Measurements from ENCODE around the gene RRH. TPM values are rescaled to one million over a fixed set of nuclear protein-coding genes. Genes with fewer than 3 reads are reported as not detected.
"Not testable (repeated sequence)": the region's sequence is repeated elsewhere in the genome, so short reads cannot be mapped to it uniquely, and the experiment has no call there.

RRH gene
- total and polyA plus RNA-seq, 7 donors, result 0.03 to 0.36 (median 0.12) TPM; not detected in 3

DNA sequence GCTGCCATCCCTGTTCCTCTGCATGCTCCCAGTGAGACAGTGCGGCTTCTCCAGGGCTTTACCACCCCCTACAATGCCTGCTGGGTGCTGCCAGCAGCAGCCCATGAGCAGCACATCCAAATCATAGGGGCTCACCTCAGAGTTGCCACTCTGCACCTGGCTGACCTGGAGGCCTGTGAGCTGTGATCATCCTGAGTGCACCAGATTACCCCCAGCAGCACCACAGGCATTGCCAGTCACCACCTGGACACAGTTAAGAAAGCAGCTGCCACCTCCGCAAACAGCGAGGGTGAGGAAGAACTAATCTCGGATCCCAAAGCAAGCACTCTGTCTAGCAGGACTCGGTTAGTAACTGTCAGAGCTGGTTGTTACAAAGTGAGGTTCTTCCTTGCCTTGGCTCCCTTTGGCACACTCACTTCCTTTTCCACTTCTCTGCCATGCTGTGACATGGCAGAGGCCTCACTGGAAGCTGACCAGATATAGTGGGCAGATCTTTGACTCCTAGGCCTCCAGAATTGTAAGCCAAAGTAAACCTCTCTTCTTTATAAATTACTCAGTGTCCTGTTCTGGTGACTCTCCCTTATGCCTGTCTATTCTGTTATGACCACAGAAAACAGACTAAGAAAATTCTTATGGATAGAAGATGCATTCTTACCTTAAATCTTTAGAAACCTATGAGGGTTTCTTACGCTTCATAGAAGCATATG, 45.3 kb downstream of the RRH start:
- no peaks in the 10 kb centered on the region for H3K36me3 ChIP-seq (ENCODE audit: insufficient read depth in 1 of 2, low read depth in 1 of 2)
- no peak overlapping the region for H3K4me3 ChIP-seq
- DNase-seq (no peak), ATAC-seq (no peak)
- H3K27ac ChIP-seq, result no peak overlapping the region
- intact Hi-C loops (cut with DNase I), result no loop called here
- WGBS, 3 donors, result 96 to 98% (median 96%) methylated on average over 6 of the region's 6 CpGs
- H3K27me3 ChIP-seq (ENCODE audit: insufficient read depth in 3 of 3, low read length in 2 of 3), result no peaks in the 10 kb centered on the region
- TF ChIP-seq, protein P1, sequence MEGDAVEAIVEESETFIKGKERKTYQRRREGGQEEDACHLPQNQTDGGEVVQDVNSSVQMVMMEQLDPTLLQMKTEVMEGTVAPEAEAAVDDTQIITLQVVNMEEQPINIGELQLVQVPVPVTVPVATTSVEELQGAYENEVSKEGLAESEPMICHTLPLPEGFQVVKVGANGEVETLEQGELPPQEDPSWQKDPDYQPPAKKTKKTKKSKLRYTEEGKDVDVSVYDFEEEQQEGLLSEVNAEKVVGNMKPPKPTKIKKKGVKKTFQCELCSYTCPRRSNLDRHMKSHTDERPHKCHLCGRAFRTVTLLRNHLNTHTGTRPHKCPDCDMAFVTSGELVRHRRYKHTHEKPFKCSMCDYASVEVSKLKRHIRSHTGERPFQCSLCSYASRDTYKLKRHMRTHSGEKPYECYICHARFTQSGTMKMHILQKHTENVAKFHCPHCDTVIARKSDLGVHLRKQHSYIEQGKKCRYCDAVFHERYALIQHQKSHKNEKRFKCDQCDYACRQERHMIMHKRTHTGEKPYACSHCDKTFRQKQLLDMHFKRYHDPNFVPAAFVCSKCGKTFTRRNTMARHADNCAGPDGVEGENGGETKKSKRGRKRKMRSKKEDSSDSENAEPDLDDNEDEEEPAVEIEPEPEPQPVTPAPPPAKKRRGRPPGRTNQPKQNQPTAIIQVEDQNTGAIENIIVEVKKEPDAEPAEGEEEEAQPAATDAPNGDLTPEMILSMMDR (IDR thresholded peaks at IDR 0.05), result no peak
- H3K4me1 ChIP-seq, result peaks cover 9% of the 10 kb centered on the region
- no peaks in the 10 kb centered on the region for H3K9me3 ChIP-seq

DNA sequence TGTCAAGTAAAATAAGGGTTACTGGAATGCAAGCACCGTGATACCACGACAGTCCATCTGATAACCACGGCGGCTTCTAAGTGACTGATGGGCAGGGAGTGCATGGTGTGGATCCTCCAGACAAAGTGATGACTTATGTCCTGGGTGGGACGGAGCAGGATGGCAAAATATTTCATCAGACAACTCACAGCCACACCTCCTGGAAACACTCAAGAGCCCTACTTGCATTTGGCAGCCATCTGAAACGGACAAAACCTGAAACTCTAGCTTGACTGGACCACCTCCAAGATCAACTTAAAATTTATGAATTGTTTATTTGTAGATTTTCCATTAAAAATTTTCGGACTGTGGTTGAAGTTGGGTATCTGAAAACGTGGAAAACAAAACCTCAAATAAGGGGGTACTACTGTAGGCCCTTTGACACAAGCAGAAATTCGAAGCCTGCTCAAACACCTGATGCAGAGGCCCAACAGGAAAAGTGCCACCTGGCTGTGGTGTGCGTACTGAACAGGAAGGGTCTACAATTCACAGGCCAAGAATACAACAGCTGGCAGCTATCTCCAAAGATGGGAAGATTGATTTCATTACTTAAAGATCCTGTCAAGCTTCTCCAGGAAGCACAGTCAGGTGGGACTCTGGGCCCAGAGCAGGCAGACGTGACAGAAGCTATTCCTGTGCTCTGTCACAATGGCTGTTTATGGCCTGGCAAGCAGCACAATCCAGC, 46.2 kb downstream of the RRH start:
- DNase-seq (no peak), ATAC-seq (peak; percentile 57 to 88 (median 70))
- Histone ChIP-seq H3K4me3 (no peak overlapping the region), H3K27ac (peak overlapping the region; percentile 14), H3K36me3 (ENCODE audit: insufficient read depth in 1 of 2, low read depth in 1 of 2) (no peaks in the 10 kb centered on the region), H3K4me1 (peaks cover 9% of the 10 kb centered on the region), H3K27me3 (ENCODE audit: insufficient read depth in 3 of 3, low read length in 2 of 3) (no peaks in the 10 kb centered on the region), H3K9me3 (no peaks in the 10 kb centered on the region)
- TF ChIP-seq, protein P1 (IDR thresholded peaks at IDR 0.05), result no peak
- WGBS, 3 donors, result 48 to 63% (median 57%) methylated on average over 11 of the region's 11 CpGs
- intact Hi-C loops (cut with DNase I), result no loop called here

DNA sequence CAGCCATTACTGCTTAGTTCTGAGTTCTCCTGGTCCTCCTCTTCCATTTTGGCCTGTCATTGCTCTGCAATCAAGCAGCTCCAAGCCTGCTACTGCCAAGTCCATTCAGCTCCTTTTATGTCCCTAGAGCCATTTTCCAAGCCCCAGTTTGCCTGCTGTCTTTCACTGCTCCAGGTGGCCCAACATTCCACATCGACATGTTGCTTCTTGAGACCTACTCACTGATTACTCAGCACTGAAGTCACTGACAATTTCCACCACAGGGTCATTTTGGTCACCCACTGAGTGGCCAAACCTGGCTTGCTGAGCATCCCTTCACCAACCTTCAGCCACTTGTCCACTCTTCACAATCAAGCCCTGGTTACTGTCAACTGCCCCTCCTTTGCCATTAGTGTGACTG, 47.3 kb downstream of the RRH start:
- Histone ChIP-seq H3K4me3 (no peak overlapping the region), H3K27ac (no peak overlapping the region), H3K4me1 (peaks cover 9% of the 10 kb centered on the region), H3K9me3 (no peaks in the 10 kb centered on the region), H3K36me3 (ENCODE audit: insufficient read depth in 1 of 2, low read depth in 1 of 2) (no peaks in the 10 kb centered on the region), H3K27me3 (ENCODE audit: insufficient read depth in 3 of 3, low read length in 2 of 3) (no peaks in the 10 kb centered on the region)
- TF ChIP-seq, protein P1 (IDR thresholded peaks at IDR 0.05), result no peak
- ATAC-seq, result no peak
- no peak for DNase-seq
- WGBS, 3 donors, result 82 to 97% (median 96%) methylated on average over 1 of the region's 1 CpG
- intact Hi-C loops (cut with DNase I), result no loop called here

DNA sequence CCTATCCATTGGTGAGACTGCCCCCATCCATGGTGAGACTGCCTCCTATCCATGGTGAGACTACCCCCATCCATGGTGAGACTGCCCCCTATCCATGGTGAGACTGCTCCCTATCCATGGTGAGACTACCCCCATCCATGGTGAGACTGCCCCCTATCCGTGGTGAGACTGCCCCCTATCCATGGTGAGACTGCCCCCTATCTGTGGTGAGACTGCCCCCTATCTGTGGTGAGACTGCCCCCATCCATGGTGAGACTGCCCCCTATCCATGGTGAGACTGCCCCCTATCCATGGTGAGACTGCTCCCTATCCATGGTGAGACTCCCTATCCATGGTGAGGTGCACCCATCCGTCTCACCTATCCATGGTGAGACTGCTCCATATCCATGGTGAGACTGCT, 47.8 kb downstream of the RRH start:
- not testable (repeated sequence) for H3K36me3 ChIP-seq (ENCODE audit: insufficient read depth in 1 of 2, low read depth in 1 of 2); DNase-seq; ATAC-seq

DNA sequence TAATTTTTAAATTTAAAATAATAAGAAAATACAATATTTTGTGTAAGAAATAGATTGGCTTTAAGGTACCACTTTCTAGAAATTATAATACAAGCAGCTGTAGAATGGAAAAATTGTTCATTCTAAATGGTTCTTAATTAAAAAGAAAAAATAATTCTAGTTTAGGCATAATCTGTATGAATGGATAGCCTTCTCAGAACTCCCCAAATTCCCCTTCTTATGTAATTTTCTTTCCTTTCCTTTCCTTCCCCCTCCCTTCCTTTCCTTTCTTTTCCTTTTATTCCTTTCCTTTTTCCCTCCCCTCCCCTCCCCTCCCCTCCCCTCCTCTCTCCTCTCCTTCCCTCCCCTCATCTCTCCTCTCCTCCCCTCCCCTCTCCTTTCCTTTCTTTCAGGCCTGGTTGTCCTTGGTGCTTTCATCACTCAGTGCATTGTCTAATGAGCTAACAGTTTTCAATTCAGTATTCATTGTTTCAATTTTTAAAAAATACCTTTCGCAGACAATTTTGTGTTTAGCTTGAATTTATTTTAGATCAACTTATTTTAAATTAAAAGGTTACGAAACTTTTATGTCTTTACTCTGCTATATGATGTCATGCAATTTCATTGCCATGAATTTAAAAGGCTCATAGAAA, 49.0 kb downstream of the RRH start:
- intact Hi-C loops (cut with DNase I), result no loop called here
- no peaks in the 10 kb centered on the region for H3K27me3 ChIP-seq (ENCODE audit: insufficient read depth in 3 of 3, low read length in 2 of 3)

More for the DNA sequence above, 47.8 kb downstream of the RRH start:
- H3K9me3 ChIP-seq; intact Hi-C loops (cut with DNase I); H3K27ac ChIP-seq; H3K4me1 ChIP-seq; H3K27me3 ChIP-seq (ENCODE audit: insufficient read depth in 3 of 3, low read length in 2 of 3); H3K4me3 ChIP-seq: not testable (repeated sequence)
- 73 to 88% (median 81%) methylated on average over 2 of the region's 2 CpGs for WGBS, 3 donors

More for the DNA sequence above, 49.0 kb downstream of the RRH start:
- DNase-seq (no peak), ATAC-seq (no peak)
- no peak overlapping the region for H3K27ac ChIP-seq
- peaks cover 9% of the 10 kb centered on the region for H3K4me1 ChIP-seq
- TF ChIP-seq, protein P1 (IDR thresholded peaks at IDR 0.05), result no peak
- 87 to 91% (median 87%) methylated on average over 2 of the region's 2 CpGs for WGBS, 3 donors
- H3K36me3 ChIP-seq (ENCODE audit: insufficient read depth in 1 of 2, low read depth in 1 of 2), result no peaks in the 10 kb centered on the region
- H3K4me3 ChIP-seq, result no peak overlapping the region
- H3K9me3 ChIP-seq, result no peaks in the 10 kb centered on the region
